ENCODE data around the gene PRXL2B.

DNA sequence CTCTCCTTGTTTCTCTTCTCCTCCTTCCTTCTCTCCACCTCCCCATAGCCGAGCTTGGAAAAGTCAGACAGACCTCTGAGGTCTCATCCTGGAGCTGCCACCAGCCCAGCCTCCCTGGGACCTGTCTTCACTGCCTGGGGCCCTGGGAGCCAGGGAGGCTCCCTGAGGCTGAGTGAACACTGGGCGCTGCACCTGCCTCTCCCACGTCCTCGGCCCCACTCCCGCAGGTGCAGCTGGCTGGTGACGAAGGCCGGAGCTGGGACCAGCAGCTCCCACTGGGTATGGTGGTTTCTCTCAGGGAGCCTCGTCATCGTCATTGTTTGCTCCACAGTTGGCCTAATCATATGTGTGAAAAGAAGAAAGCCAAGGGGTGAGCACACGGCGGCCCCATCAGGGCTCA lies 25.1 kb upstream of the PRXL2B start:
- TF ChIP-seq ARNT (IDR thresholded peaks at IDR 0.05) (no peak), FOXA1 (IDR thresholded peaks at IDR 0.05) (no peak), BHLHE40 (IDR thresholded peaks at IDR 0.05; ENCODE audit: borderline replicate concordance) (no peak), HDGF (IDR thresholded peaks at IDR 0.05; ENCODE audit: borderline replicate concordance) (no peak), FOXM1 (IDR thresholded peaks at IDR 0.05; ENCODE audit: borderline replicate concordance) (no peak)
- TF ChIP-seq, protein P1, sequence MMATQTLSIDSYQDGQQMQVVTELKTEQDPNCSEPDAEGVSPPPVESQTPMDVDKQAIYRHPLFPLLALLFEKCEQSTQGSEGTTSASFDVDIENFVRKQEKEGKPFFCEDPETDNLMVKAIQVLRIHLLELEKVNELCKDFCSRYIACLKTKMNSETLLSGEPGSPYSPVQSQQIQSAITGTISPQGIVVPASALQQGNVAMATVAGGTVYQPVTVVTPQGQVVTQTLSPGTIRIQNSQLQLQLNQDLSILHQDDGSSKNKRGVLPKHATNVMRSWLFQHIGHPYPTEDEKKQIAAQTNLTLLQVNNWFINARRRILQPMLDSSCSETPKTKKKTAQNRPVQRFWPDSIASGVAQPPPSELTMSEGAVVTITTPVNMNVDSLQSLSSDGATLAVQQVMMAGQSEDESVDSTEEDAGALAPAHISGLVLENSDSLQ (IDR thresholded peaks at IDR 0.05): no peak

Measured in HEK293T (cell line).